Stimulated activated CD8-positive, alpha-beta memory T cell treated with anti-CD3 and anti-CD28 coated beads, Interleukin-7, amount 100 ng/mL, for 24 hours (primary cell): ENCODE results near the gene GZMM.

ENCODE experiments used
- DNase-seq: peaks from one replicate; pipeline ENCODE4 v3.0.0-alpha.2; 2020; ENCODE audit warnings: low read depth

GZMM gene

DNA sequence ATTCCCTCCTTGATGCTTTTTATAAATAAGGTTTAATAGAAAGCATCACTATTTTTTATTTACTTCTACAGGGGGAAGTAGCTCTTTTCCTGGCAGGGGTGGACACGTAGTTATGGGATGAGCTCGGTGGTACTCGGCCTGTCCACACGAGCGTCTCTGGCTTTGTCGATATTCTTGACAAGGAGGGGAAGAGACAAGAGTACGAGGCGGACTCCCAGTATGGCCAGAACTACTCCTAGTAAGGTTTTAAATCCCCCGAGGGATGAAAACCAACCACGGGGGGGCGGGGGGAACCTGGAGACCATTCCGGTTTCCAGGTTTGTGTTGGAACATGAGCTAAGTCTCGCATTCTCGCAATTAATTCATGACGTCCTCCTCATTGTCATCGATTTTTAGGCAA, 23.0 kb downstream of the GZMM start:
- no peak for DNase-seq

DNA sequence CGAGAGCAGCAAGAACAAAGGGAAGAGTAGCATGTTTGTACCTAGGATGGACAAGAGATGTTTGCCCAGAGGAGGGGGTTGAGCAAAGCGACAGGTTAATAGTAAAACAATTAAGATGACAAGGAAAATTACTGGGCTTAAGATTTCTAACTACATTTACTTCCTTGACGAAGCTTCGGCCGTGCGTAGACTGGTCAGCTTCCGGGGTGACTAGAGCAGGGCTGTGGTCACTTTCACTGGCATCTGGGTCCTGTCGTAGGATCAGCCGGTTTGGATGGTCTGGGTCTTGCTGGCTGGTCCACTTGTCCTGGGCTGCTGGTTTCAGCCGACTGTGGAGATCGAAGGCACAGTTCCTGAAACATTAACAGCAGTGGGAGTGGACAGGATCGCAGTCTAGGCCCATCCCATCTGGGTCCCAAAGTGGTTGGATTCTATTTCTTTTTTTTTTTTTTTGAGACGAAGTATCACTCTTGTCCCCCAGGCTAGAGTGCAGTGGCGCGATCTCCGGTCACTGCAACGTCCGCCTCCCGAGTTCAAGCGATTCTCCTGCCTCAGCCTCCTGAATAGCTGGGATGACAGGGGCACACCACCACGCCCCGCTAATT, 23.5 kb downstream of the GZMM start:
- no peak for DNase-seq

DNA sequence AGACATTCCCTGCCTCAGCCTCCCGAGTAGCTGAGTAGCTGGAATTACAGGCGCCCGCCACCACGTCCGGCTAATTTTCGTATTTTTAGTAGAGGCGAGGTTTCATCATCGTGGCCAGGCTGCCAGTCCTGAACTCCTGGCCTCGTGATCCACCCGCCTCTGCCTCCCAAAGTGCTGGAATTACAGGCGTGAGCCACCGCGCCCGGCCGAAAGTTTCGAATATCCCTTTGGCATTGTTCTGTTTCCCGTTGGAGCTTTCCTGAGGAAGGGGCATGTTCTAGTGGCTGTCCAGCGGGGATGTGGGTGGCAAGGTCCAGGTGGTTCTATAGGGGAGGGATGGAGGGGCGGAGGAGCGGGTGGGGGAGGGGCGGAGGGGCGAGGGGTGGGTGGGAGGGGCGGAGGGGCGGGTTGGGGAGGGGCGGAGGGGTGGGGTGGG, 26.4 kb downstream of the GZMM start:
- no peak for DNase-seq

DNA sequence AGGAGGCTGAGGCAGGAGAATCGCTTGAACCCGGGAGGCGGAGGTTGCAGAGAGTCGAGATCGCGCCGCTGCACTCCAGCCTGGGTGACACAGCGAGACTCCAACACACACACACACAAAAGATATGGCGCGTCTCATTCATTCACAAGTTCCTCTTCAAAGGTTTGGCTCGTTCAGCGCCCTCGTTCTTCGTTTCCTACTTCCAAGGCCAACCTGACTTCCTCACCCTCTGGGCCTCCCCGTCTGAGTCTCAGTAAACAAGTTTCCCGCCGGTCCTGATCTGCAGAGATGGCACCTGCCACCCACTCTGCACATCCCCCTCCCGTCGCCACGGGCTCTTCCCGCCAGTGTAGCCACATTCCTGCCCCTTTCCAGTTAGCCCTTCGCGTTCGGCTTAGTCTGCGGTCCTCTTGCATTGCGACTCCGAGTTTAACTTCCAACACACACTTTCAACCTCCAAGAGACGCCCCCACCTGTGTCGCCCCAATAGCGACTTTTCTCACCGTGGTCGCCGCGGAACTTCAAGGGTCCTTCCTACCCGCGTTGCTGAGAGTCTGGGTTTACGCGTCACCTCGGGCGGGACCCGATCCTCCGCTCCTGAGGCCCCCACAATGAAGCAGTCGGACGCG, 27.2 kb downstream of the GZMM start:
- DNase-seq: peak; percentile 30

DNA sequence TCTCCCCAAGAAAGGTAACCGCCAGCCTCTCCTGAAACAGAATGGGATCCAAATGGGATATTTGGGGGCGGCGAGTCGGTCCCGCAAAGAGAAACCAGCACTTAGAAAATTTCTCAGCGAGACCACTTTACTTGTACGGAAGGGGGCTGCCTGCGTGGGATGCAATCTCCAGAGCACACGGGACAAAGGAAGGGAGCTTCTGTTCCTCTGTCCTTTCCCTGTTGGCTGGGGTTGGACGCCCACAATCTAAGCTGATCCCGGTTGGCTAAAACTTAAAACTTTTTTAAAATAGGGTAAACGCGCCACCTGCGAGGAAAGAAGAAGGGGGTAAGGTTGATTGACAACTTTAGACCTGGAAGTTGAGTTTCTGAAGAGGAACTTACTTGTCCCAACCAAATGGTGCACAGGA, 27.7 kb downstream of the GZMM start:
- no peak for DNase-seq

DNA sequence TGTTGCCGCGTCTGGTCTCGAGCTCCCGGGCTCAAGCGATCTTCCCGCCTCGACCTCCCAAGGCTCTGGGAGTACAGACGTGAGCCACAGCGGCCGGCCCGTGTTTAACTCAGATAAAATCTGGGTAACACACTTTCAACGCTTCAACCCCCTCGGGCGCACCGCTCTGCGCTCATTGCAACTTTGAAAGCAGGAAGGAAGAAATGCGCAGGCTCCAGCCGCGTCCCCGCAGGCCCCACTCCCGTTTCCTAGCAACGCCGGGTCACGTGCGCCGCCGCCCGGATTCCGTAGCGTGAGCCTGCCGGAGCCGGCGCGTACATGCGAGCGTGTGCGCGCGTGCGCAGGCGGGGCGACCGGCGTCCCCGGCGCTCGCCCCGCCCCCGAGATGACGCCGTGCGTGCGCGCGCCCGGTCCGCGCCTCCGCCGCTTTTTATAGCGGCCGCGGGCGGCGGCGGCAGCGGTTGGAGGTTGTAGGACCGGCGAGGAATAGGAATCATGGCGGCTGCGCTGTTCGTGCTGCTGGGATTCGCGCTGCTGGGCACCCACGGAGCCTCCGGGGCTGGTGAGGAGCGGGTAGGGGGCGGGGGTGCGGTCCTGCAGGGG, 28.4 kb downstream of the GZMM start, which contains the start of gene BSG:
BSG (plus strand) TSS at position 457 of the 603 bp plus-strand sequence; CDS start at position 496, 39 bp downstream.
- peak; percentile 98 for DNase-seq

DNA sequence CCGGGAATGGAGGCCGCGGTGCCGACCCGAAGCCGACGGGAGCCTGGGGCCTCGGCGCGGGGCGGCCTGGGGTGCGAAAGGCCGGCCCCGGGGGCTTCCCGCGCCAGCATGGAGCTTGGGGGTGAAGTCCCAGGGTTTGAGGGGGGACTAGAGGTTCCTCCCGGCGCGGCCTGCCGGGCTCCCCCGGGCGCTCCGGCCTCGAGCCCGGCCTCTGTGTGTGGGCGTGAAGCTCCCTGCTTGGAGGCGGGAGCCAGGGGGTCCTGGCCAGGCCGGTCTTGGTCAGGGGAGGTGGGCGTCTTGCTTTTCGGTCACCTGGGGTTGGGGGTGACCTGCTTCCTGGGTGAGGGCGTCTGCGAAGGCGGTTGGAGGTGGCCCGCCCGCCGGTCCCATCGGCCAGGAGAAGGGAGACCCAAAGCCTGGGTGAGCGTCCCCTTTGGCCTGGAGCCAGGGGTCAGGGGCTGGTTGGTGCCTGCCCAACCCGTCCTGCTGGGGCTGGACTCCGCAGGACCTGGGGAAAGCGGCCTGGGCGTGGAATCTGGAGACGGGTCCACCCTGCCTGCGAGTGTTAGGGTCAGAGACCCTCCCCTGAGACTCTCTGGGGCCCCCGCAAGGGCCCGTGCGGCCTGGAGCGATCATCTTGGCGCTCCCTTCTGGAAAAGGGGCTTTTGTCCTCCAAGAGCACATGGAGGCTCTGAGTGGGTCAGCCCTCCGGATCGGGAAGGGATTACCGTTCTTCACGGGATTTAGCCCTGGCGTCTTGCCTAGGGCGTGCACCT, 29.1 kb downstream of the GZMM start:
- no peak for DNase-seq

DNA sequence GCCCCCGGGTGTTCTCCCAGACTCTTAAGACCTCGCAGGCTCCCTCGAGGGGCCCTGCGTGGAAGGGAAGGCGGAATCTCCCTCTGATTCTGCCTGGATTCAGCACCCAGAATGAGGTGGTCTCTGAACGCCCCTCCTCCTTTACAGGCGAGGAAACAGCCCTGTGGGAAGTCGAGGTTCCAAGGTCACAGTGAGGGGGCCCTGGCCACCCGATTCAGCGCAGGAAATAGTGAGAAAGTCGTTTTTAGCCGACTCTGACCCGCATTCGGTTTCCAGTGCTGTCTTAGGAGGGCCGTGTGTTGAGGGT, 29.6 kb downstream of the GZMM start:
- no peak for DNase-seq

DNA sequence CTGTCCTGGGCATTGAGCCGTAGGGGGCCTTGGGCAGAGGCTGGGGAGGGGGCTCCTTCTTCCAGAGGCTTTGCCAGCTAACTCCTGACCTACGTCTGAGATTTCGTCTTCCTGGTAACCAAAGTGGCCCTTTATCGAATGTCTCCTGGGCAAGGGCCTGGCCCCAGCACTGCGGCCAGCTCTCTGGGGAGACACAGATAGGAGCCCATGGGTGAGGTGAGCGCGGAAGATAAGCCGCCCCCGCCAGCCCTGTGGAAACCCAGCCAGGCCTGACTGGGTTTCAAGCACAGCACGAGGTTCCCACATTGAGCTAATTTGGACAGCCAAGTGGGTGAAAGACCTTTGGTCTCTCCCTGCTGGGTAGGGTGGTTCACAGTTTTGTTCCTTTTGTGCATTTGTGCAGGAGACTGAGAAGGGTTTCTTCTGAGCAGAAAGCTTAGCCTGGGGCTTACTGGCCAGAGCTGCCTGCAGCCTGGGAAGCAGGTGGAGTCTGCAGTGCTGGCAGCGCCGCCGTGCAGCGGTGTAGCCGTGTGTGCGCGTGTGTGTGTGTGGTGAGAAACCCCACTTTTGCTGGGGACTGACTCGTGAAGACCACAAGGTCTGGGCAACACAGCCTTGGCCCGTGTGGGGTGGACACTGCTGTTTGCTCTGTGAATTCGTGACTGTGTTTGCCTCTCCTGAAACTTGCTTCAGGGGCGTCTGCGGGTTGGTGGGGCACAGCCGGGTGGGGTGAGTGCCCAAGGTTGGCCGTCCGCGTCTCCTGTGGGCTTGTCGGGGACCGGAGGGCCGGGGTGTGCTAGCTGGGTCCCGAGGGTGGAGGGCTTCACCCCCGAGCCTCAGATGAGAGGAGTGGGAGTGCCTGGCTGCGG, 31.0 kb downstream of the GZMM start:
- DNase-seq: no peak

DNA sequence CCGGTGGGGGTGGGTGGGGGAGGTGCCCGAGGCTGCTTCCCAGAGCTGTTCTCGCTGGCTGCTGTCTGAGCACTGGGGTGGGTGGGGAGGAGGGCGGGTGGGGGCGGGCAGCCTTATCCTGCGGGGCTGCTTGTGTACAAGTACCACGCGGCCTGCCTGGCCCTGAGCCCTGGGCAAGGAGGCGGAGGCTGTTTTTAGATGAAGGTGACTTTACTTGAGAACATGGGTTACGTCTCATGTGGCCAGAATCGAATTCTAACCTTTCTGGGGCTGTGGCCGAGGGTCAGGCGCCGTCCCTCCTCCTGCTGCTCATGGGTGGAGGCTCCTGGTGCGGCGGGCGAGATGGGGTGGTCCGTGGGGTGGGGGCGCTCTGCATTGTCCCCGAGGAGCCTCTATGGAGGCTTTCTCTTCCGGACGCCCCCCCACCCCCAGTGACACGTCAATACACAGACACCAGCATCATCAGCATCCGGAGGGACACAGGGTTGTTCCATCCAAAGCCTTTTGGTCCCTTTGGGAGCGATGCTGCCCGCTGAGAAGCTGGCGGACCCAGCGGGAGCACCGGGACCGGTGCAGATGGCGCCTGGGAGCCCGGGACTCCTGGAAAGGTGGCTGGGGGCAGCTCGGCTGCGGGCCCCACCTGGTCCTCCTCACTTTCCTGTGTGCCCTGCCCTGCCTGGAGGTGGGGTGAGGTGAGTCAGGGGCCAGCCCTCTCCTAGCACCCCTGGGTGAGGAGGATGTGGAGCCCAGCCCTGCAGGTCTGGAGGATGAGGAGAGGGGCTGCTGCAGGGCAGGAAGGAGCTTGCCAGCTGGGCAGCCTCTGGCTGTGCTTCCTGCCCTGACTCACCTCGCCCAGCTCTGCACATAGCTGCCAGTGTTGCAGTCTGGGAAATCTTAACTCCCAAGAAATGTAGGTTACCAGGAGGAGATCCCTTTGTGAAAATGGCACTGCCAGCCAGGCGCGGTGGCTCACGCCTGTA, 32.0 kb downstream of the GZMM start:
- no peak for DNase-seq

DNA sequence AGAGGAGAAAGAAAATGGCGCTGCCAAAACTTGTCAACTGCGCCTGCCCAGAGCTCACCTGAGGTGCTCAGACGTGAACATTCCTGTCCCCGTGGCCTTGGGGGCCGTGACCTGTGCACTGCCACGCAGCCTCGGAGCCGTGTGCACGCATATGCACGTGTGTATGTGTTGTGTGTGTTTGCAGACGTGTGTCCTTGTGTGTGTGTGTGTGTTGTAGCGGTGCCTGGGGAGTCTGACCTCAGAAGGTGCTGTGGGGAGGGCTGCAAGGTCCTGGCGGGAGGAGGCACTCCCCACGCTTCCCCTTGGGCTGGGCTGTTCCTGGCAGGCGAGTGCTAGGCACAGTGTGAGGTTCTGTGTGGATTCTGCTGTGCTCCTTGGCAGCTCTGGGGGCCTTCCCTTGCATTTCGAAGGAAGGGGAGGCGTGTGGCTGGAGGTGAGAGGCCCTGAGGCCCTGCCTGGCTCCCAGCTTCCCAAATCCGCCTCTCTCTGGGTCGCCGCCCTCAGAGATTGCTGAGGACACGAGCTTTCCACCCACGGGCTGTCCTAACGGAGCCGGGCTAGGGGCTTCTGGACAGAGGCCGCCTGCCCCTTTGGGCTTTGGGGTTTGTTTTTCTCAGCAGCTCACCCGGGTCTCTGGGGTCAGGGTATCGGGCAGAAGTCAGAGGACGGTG, 33.0 kb downstream of the GZMM start:
- DNase-seq: no peak

DNA sequence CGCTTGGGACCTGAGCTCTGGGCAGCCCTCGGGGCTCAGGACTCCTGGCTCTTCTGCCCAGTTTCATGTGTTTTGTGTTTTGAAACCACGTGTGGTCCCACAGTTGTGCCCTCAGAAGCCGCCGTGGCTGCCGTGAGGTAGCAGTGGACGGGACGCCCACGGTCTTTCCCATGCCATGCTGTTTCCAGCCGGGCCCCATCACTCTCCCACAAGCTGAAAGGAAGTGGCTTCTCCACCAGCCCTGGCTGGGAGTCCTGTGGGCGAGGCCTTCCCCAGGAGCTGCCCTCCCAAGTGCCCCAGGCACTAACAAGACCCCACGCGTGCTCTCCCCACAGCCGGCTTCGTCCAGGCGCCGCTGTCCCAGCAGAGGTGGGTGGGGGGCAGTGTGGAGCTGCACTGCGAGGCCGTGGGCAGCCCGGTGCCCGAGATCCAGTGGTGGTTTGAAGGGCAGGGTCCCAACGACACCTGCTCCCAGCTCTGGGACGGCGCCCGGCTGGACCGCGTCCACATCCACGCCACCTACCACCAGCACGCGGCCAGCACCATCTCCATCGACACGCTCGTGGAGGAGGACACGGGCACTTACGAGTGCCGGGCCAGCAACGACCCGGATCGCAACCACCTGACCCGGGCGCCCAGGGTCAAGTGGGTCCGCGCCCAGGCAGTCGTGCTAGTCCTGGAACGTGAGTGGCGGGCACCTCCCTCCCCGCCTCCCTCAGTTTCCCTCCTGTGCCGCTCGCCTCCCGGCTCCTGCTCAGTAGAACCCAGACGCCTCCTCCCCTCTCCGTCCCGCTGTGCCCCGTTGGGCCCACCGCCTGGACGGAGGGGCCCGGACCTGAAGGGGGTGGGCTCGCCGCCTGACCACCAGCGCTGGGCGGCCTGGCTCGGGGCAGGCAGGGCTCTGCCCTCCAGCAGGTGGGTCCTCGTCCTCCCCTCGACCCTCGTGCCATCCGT, 33.9 kb downstream of the GZMM start:
- no peak for DNase-seq

DNA sequence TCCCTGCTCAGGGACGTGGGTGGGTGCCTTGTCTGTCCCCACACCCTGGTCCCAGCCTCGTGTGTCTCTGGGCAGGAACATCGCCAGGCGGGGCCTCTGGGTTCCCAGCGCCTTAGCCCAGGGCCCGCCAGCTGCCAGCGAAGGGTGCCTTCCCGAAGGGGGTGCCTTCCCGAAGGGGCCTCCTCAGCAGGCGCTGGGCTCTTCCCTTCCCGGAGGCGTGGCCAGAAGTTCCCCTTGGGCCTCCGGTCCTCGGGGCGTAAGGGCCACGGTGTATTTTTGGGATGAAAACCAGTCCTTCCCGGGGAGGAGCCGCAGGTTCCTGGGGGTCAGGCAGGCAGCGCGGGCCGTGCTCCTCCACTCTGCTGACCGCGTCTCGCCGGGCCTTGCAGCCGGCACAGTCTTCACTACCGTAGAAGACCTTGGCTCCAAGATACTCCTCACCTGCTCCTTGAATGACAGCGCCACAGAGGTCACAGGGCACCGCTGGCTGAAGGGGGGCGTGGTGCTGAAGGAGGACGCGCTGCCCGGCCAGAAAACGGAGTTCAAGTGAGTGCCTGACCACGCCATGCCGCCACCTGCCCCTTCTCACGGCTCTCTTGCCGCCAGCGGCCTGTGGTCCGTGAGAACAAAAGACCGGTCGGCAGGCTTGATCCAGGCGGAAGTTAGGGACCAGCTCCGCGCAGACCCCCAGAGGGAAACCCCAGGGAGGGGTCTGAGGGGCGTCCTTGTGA, 35.4 kb downstream of the GZMM start:
- no peak for DNase-seq

DNA sequence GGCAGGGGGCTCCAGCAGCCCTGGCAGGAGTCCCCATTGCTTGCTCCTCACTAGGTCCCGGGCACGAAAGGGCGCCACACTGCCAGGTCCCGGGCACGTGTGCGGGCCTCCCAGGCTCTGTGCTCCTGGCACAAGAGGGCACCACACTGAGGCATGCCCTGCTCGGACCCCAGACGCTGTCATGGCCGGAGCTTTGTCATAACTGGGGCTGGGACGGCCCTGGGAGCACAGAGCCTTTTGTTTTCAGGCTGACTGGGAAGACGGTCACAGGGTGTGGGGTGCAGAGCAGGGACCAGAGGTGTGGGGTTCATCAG, 35.9 kb downstream of the GZMM start:
- no peak for DNase-seq

DNA sequence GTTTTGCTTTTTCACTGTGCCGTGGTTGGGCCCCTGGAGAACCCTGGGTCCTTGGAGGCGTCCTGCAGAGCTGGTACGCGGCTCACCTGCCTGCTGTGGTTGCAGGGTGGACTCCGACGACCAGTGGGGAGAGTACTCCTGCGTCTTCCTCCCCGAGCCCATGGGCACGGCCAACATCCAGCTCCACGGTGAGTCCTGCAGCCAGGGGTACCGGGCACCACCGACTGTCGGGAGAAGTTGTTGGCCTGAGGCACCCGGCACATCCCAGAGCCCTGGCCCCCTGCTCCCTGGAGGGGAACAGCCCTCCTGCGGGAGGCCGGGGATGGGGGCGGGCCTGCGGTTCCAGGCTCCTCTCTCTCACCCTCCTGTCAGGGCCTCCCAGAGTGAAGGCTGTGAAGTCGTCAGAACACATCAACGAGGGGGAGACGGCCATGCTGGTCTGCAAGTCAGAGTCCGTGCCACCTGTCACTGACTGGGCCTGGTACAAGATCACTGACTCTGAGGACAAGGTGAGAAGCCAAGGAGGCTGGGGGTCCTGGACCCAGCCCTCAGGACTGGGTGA, 36.5 kb downstream of the GZMM start:
- no peak for DNase-seq

DNA sequence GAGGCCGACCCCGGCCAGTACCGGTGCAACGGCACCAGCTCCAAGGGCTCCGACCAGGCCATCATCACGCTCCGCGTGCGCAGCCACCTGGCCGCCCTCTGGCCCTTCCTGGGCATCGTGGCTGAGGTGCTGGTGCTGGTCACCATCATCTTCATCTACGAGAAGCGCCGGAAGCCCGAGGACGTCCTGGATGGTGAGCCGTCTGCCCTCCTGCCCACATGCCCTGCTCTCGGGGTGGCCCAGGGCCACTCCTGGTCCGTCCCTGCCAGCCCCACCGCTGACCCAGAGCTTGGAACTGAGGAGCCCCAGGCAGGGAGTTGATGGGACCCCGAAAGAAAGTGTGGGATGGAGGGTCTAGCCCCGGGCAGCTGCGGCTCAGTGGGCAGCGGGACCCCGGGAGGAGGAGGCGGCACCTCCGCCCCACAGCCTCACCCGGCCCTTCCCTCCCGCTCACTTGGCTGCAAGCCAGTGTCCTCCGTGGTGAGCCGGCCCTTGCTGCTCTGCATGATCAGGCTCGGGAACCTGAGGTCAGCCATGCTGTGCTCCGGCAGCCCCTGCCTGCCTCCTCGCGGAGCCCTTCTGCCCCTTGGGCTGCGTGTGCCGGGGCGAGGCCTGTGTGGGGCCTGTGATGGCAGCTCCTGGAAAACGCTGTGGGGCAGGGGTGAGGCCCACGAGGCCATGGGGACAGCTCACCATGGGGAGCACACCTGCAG, 37.7 kb downstream of the GZMM start:
- DNase-seq: no peak

DNA sequence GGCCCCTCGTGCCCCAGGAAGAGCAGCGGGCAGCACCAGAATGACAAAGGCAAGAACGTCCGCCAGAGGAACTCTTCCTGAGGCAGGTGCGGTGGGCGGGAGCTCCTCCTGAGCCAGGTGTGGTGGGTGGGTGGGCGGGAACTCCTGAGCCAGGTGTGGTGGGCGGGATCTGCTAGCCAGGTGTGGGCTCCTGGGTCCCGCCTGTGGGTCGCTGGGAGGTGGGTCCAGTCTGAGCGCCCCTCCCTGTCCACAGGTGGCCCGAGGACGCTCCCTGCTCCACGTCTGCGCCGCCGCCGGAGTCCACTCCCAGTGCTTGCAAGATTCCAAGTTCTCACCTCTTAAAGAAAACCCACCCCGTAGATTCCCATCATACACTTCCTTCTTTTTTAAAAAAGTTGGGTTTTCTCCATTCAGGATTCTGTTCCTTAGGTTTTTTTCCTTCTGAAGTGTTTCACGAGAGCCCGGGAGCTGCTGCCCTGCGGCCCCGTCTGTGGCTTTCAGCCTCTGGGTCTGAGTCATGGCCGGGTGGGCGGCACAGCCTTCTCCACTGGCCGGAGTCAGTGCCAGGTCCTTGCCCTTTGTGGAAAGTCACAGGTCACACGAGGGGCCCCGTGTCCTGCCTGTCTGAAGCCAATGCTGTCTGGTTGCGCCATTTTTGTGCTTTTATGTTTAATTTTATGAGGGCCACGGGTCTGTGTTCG, 38.8 kb downstream of the GZMM start:
- no peak for DNase-seq
